K562 (cell line): ENCODE measurements around the gene CREB3L2. TPM values are rescaled to one million over a fixed set of nuclear protein-coding genes. Genes with fewer than 3 reads are reported as not detected.

Experiments used
- CREM ChIP-seq: IDR thresholded peaks from 2 replicates; pipeline ENCODE4 v1.6.1; 2014; ENCODE audit warnings: antibody characterized with exemption, low read depth
- GTF2E2 ChIP-seq: fragments of 200-800 bp; sonication (Bioruptor generic); IDR thresholded peaks from 2 replicates; pipeline ENCODE4 v1.6.1; 2016; ENCODE audit warnings: missing genetic modification characterization, missing compliant biosample characterization
- LARP7 ChIP-seq: fragments of 450-650 bp; IDR thresholded peaks from 2 replicates; pipeline ENCODE4 v1.6.1; 2016
- MAFG ChIP-seq: fragments of 450-650 bp; conservative IDR thresholded peaks from 2 replicates; pipeline ENCODE4 v1.6.1; 2016; ENCODE audit warnings: missing genetic modification characterization, missing compliant biosample characterization
- MECOM ChIP-seq: fragments of 250-450 bp; sonication (Bioruptor Pico); IDR thresholded peaks from 2 replicates; pipeline ENCODE4 v1.8.0; 2022; ENCODE audit warnings: inconsistent platforms
- SIRT6 ChIP-seq: IDR thresholded peaks from one replicate; pipeline ENCODE4 v1.6.1; 2012; ENCODE audit warnings: low read depth, mild to moderate bottlenecking, control low read depth, inconsistent platforms, low read length, moderate library complexity
- SMAD3 ChIP-seq: fragments of 450-650 bp; formaldehyde crosslinking; conservative IDR thresholded peaks from 2 replicates; pipeline ENCODE4 v1.4.0; 2020; ENCODE audit warnings: mild to moderate bottlenecking
- TAF7 ChIP-seq: fragments of 450-650 bp; IDR thresholded peaks from 2 replicates; pipeline ENCODE4 v1.6.1; 2016; ENCODE audit warnings: missing genetic modification characterization, missing compliant biosample characterization
- TAF9B ChIP-seq: fragments of 450-650 bp; IDR thresholded peaks from 2 replicates; pipeline ENCODE4 v1.6.1; 2018; ENCODE audit warnings: mild to moderate bottlenecking; ENCODE audit not compliant: partially characterized antibody
- TRIM24 ChIP-seq, 2 experiments: fragments of 450-650 bp; IDR thresholded peaks; 2 replicates each; pipeline ENCODE4 v1.6.1; 2016
- ZNF121 ChIP-seq: sonication (generic); formaldehyde crosslinking; conservative IDR thresholded peaks from 2 replicates; pipeline ENCODE4 v1.8.0; 2022; ENCODE audit warnings: missing genetic modification reagents
- polyA plus RNA-seq, 8 experiments: library from polyadenylated mRNA; depleted of rRNA in 4 of 8; stranded (reverse) in 5 of 8; unstranded in 3 of 8; fragments of >200 nt; fragmentation: Nextera tagmentation in 2 of 8; fragmentation: Illumina TruSeq in 1 of 8; extraction: Ambion mirVana in 2 of 8; extraction: Trizol in 1 of 8; gene quantifications; 2 replicates each; pipeline versions ENCODE4 v1.2.1 to v1.2.3, GENCODE V29; 2011 to 2014; ENCODE audit warnings: inconsistent platforms in 1 of 8, missing spikeins in 1 of 8
- total RNA-seq, 7 experiments: library from RNA; depleted of rRNA in 6 of 7; stranded (reverse); fragments of >200 nt in 6 of 7; fragmentation: Illumina TruSeq in 2 of 7; extraction: Trizol in 2 of 7; gene quantifications; 2 replicates each; pipeline versions ENCODE4 v1.2.1 to v1.2.3, GENCODE V29; 2011 to 2021; ENCODE audit warnings: low replicate concordance in 1 of 7
- TF ChIP-seq, protein P1 (sequence below), 3 experiments: fragments of 200-800 bp in 1 of 3; fragments of 250-450 bp in 1 of 3; fragments of 450-650 bp in 1 of 3; sonication (Bioruptor Pico) in 1 of 3; sonication (Bioruptor generic) in 1 of 3; formaldehyde crosslinking in 1 of 3; IDR thresholded peaks; 2 replicates each; pipeline versions ENCODE4 v1.6.1 to v1.8.0; 2016 to 2022; ENCODE audit warnings: mild to moderate bottlenecking in 2 of 3, missing genetic modification characterization in 2 of 3, missing compliant biosample characterization in 1 of 3, moderate library complexity in 1 of 3
- TF ChIP-seq, protein P2 (sequence below), 2 experiments: fragments of 450-650 bp; conservative IDR thresholded peaks; 2 replicates each; pipeline ENCODE4 v1.6.1; 2017; ENCODE audit warnings: mild to moderate bottlenecking in 2 of 2, moderate library complexity in 2 of 2
- TF ChIP-seq, protein P3 (sequence below): sonication (generic); formaldehyde crosslinking; IDR thresholded peaks from 2 replicates; pipeline ENCODE4 v1.8.0; 2022; ENCODE audit warnings: missing genetic modification reagents, mild to moderate bottlenecking, borderline replicate concordance

Gene CREB3L2
- total and polyA plus RNA-seq, 9 of the 15 experiments (the other 6 are each of a cell fraction or from before 2014, with no cell fraction given), result 7.1 to 45.6 (median 15.8) TPM

DNA sequence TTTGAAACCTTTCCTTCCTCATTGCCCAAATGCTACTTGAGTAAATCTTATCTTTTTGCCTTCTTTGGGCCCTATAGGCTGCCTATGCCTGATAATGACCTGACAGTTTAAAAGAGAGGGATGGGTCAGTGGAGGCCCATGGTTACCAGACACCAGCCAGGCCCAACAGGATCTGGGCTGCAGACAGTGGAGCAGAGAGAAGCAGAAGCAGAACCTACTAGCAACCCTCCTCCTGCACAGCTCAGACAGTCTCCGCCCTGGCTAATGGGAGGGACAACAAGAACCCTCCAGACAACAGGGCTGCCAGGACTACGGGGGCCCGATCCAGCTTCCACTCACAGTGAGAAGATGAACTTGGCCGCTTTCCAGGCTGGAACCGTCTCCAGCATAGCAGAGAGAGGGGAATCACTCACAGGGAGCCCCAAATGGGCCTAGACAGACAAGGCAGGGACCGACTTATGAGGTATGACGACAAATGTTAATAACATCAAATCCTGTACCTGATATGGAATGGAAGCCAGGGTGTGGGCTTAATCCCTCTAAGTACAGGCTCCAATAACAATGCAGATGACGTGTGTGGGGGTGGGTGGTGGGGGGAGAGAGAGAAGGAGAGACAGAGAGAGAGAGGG, 123.4 kb downstream of the CREB3L2 start (continued):
- TF ChIP-seq, protein P1, sequence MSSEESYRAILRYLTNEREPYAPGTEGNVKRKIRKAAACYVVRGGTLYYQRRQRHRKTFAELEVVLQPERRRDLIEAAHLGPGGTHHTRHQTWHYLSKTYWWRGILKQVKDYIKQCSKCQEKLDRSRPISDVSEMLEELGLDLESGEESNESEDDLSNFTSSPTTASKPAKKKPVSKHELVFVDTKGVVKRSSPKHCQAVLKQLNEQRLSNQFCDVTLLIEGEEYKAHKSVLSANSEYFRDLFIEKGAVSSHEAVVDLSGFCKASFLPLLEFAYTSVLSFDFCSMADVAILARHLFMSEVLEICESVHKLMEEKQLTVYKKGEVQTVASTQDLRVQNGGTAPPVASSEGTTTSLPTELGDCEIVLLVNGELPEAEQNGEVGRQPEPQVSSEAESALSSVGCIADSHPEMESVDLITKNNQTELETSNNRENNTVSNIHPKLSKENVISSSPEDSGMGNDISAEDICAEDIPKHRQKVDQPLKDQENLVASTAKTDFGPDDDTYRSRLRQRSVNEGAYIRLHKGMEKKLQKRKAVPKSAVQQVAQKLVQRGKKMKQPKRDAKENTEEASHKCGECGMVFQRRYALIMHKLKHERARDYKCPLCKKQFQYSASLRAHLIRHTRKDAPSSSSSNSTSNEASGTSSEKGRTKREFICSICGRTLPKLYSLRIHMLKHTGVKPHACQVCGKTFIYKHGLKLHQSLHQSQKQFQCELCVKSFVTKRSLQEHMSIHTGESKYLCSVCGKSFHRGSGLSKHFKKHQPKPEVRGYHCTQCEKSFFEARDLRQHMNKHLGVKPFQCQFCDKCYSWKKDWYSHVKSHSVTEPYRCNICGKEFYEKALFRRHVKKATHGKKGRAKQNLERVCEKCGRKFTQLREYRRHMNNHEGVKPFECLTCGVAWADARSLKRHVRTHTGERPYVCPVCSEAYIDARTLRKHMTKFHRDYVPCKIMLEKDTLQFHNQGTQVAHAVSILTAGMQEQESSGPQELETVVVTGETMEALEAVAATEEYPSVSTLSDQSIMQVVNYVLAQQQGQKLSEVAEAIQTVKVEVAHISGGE (CRISPR knock-in tag; IDR thresholded peaks at IDR 0.05), result no peak
- no peak for TF ChIP-seq TAF9B
- no peak for TF ChIP-seq MAFG (tag)
- no peak for TF ChIP-seq ZNF121 (CRISPR knock-in tag)
- TF ChIP-seq LARP7, result no peak
- peak; percentile 31 to 41; a peak in 1 of 4 replicates for TF ChIP-seq TRIM24 (IDR thresholded peaks at IDR 0.05)
- no peak for TF ChIP-seq GTF2E2 (tag)
- TF ChIP-seq, protein P2, sequence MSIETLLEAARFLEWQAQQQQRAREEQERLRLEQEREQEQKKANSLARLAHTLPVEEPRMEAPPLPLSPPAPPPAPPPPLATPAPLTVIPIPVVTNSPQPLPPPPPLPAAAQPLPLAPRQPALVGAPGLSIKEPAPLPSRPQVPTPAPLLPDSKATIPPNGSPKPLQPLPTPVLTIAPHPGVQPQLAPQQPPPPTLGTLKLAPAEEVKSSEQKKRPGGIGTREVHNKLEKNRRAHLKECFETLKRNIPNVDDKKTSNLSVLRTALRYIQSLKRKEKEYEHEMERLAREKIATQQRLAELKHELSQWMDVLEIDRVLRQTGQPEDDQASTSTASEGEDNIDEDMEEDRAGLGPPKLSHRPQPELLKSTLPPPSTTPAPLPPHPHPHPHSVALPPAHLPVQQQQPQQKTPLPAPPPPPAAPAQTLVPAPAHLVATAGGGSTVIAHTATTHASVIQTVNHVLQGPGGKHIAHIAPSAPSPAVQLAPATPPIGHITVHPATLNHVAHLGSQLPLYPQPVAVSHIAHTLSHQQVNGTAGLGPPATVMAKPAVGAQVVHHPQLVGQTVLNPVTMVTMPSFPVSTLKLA (conservative IDR thresholded peaks at IDR 0.05), result no peak; a peak in 1 of 4 replicates
- TF ChIP-seq, protein P3, sequence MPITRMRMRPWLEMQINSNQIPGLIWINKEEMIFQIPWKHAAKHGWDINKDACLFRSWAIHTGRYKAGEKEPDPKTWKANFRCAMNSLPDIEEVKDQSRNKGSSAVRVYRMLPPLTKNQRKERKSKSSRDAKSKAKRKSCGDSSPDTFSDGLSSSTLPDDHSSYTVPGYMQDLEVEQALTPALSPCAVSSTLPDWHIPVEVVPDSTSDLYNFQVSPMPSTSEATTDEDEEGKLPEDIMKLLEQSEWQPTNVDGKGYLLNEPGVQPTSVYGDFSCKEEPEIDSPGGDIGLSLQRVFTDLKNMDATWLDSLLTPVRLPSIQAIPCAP (CRISPR knock-in tag), result no peak
- TF ChIP-seq SIRT6, result no peak
- TF ChIP-seq SMAD3, result no peak
- TF ChIP-seq MECOM (CRISPR knock-in tag), result no peak
- TF ChIP-seq CREM, result 0 out of 2 replicates have a peak, but pooled peaks have one; percentile 19
- TF ChIP-seq TAF7 (tag), result no peak
